Body of pancreas (tissue), 4 donors: ENCODE data around the gene SLC4A1.

Experiments used
- CTCF ChIP-seq, 7 experiments: fragments of 450-650 bp in 4 of 7; fragments of 200-600 bp in 3 of 7; sonication (generic) in 3 of 7; IDR thresholded peaks; one replicate each; pipeline ENCODE4 v1.5.1; 2016 to 2019; ENCODE audit warnings: antibody characterized with exemption in 7 of 7
- POLR2A ChIP-seq, 3 donors: fragments of 450-650 bp; IDR thresholded peaks; one replicate each; pipeline ENCODE4 v1.6.1; 2016; ENCODE audit warnings: antibody characterized with exemption in 3 of 3, mild to moderate bottlenecking in 2 of 3

GRCh38 chr17:44214896-44215295 lies 53.0 kb downstream of the SLC4A1 start:
- TF ChIP-seq CTCF (IDR thresholded peaks at IDR 0.05): no peak
- no peak for TF ChIP-seq POLR2A (IDR thresholded peaks at IDR 0.05)
